Naive B cell (primary cell): ENCODE measurements around the gene OSBPL8. TPM values are rescaled to one million over a fixed set of nuclear protein-coding genes. Genes with fewer than 3 reads are reported as not detected.
"Not testable (repeated sequence)": the region's sequence is repeated elsewhere in the genome, so short reads cannot be mapped to it uniquely, and the experiment has no call there.

Experiments used
- ATAC-seq, 2 donors: fragments of 150-1000 bp; cut with Tn5 transposase; 2 replicates each; pipeline ENCODE4 v1.10.0; 2021; ENCODE audit warnings: low read depth in 2 of 2, mild to moderate bottlenecking in 2 of 2, moderate library complexity in 2 of 2
- DNase-seq: peaks from one replicate; pipeline ENCODE4 v3.0.0; 2022
- H3K27ac Mint-ChIP-seq, 6 donors: one replicate each; pipeline ENCODE4 v1.8.0; 2020 to 2022; ENCODE audit warnings: mild to moderate bottlenecking in 6 of 6, mixed read lengths in 6 of 6, moderate library complexity in 5 of 6, inconsistent platforms in 2 of 6
- H3K27me3 Mint-ChIP-seq, 3 donors: one replicate each; pipeline ENCODE4 v1.8.0; 2021 to 2022; ENCODE audit warnings: mixed read lengths in 3 of 3, mild to moderate bottlenecking in 1 of 3
- H3K36me3 Mint-ChIP-seq, 2 donors: one replicate each; pipeline ENCODE4 v1.8.0; 2020 to 2022; ENCODE audit warnings: mixed read lengths in 2 of 2, inconsistent platforms in 1 of 2, mild to moderate bottlenecking in 1 of 2
- H3K4me1 Mint-ChIP-seq, 3 donors: one replicate each; pipeline ENCODE4 v1.8.0; 2020 to 2022; ENCODE audit warnings: mixed read lengths in 3 of 3, inconsistent platforms in 1 of 3, mild to moderate bottlenecking in 1 of 3, moderate library complexity in 1 of 3
- H3K4me3 Mint-ChIP-seq, 8 donors: one replicate each; pipeline ENCODE4 v1.8.0; 2020 to 2022; ENCODE audit warnings: mild to moderate bottlenecking in 8 of 8, mixed read lengths in 8 of 8, moderate library complexity in 8 of 8, inconsistent platforms in 2 of 8
- H3K9me3 Mint-ChIP-seq, 7 donors: one replicate each; pipeline ENCODE4 v1.8.0; 2020 to 2022; ENCODE audit warnings: mixed read lengths in 7 of 7, mild to moderate bottlenecking in 5 of 7, inconsistent platforms in 2 of 7, moderate library complexity in 1 of 7
- polyA plus RNA-seq, 6 donors: library from polyadenylated mRNA; unstranded; fragments of 300-500 nt; fragmentation: Illumina TruSeq; gene quantifications; one replicate each; pipeline ENCODE4 v1.2.3, GENCODE V29; 2021; ENCODE audit warnings: low read depth in 6 of 6

Gene OSBPL8
- polyA plus RNA-seq, 6 donors from 2014 or later: 90.1 to 140 (median 118) TPM

GRCh38 chr12:76340680-76341435, 218.7 kb downstream of the OSBPL8 start:
- DNase-seq (no peak), ATAC-seq (no peak)
- H3K9me3 Mint-ChIP-seq: no peaks in the 10 kb centered on the region
- no peak overlapping the region for H3K4me3 Mint-ChIP-seq
- H3K4me1 Mint-ChIP-seq: peaks cover 0 to 9% (median 2%) of the 10 kb centered on the region in 3 donors
- H3K27me3 Mint-ChIP-seq: peaks cover 0 to 6% (median 0%) of the 10 kb centered on the region in 3 donors
- H3K27ac Mint-ChIP-seq: no peak overlapping the region
- H3K36me3 Mint-ChIP-seq: no peaks in the 10 kb centered on the region

GRCh38 chr12:76337583-76337982, 222.0 kb downstream of the OSBPL8 start:
- DNase-seq (no peak), ATAC-seq (no peak)
- no peak overlapping the region for H3K4me3 Mint-ChIP-seq
- no peak overlapping the region for H3K27ac Mint-ChIP-seq
- H3K4me1 Mint-ChIP-seq: no peaks in the 10 kb centered on the region
- H3K36me3 Mint-ChIP-seq: no peaks in the 10 kb centered on the region
- no peaks in the 10 kb centered on the region for H3K9me3 Mint-ChIP-seq
- peaks cover 0 to 18% (median 14%) of the 10 kb centered on the region in 3 donors for H3K27me3 Mint-ChIP-seq

- peaks cover 14 to 39% (median 38%) of the 10 kb centered on the region in 3 donors for H3K27me3 Mint-ChIP-seq
- no peaks in the 10 kb centered on the region for H3K4me1 Mint-ChIP-seq
- peaks cover 0 to 5% (median 3%) of the 10 kb centered on the region in 7 donors for H3K9me3 Mint-ChIP-seq
- ATAC-seq: no peak
- no peaks in the 10 kb centered on the region for H3K36me3 Mint-ChIP-seq
- H3K4me3 Mint-ChIP-seq: no peak overlapping the region
- H3K27ac Mint-ChIP-seq: no peak overlapping the region
- DNase-seq: no peak
Observed at GRCh38 chr12:76332606-76333005, 227.0 kb downstream of the OSBPL8 start.

GRCh38 chr12:76329606-76330005, 230.0 kb downstream of the OSBPL8 start:
- Mint-ChIP-seq H3K27ac (no peak overlapping the region), H3K36me3 (no peaks in the 10 kb centered on the region), H3K4me1 (no peaks in the 10 kb centered on the region), H3K9me3 (peaks cover 0 to 12% (median 5%) of the 10 kb centered on the region in 7 donors), H3K27me3 (peaks cover 18 to 43% (median 39%) of the 10 kb centered on the region in 3 donors), H3K4me3 (no peak overlapping the region)
- ATAC-seq (no peak), DNase-seq (no peak)

- Mint-ChIP-seq H3K27me3 (peaks cover 18 to 43% (median 39%) of the 10 kb centered on the region in 3 donors), H3K9me3 (peaks cover 0 to 12% (median 5%) of the 10 kb centered on the region in 7 donors), H3K36me3 (no peaks in the 10 kb centered on the region), H3K4me1 (no peaks in the 10 kb centered on the region), H3K4me3 (no peak overlapping the region), H3K27ac (no peak overlapping the region)
- no peak for ATAC-seq
- DNase-seq: no peak
Observed at GRCh38 chr12:76329159-76329558, 230.4 kb downstream of the OSBPL8 start.

- ATAC-seq, H3K4me3 Mint-ChIP-seq, H3K4me1 Mint-ChIP-seq, DNase-seq, H3K27ac Mint-ChIP-seq, H3K36me3 Mint-ChIP-seq, H3K9me3 Mint-ChIP-seq: not testable (repeated sequence)
- peaks cover 8 to 25% (median 24%) of the 10 kb centered on the region in 3 donors for H3K27me3 Mint-ChIP-seq
Observed at GRCh38 chr12:76319595-76320319, 239.8 kb downstream of the OSBPL8 start.

- ATAC-seq (no peak), DNase-seq (no peak)
- Mint-ChIP-seq H3K36me3 (no peaks in the 10 kb centered on the region), H3K4me3 (no peak overlapping the region), H3K4me1 (no peaks in the 10 kb centered on the region), H3K27me3 (peaks cover 9 to 25% (median 24%) of the 10 kb centered on the region in 3 donors), H3K9me3 (peaks cover 0 to 3% (median 0%) of the 10 kb centered on the region in 7 donors), H3K27ac (no peak overlapping the region)
Observed at GRCh38 chr12:76318773-76319594, 240.6 kb downstream of the OSBPL8 start.

GRCh38 chr12:76317976-76318375, 241.6 kb downstream of the OSBPL8 start:
- Mint-ChIP-seq H3K27ac (no peak overlapping the region), H3K4me1 (no peaks in the 10 kb centered on the region), H3K4me3 (no peak overlapping the region), H3K27me3 (peaks cover 9 to 25% (median 24%) of the 10 kb centered on the region in 3 donors), H3K36me3 (no peaks in the 10 kb centered on the region), H3K9me3 (peaks cover 0 to 3% (median 0%) of the 10 kb centered on the region in 7 donors)
- ATAC-seq (no peak), DNase-seq (no peak)

- Mint-ChIP-seq H3K36me3 (no peaks in the 10 kb centered on the region), H3K4me1 (no peaks in the 10 kb centered on the region), H3K4me3 (no peak overlapping the region), H3K27me3 (peaks cover 9 to 30% (median 22%) of the 10 kb centered on the region in 3 donors), H3K9me3 (peaks cover 0 to 1% (median 0%) of the 10 kb centered on the region in 7 donors), H3K27ac (no peak overlapping the region)
- DNase-seq (no peak), ATAC-seq (no peak)
Observed at GRCh38 chr12:76316468-76316867, 243.1 kb downstream of the OSBPL8 start.

GRCh38 chr12:76313299-76313698, 246.3 kb downstream of the OSBPL8 start:
- ATAC-seq (no peak), DNase-seq (no peak)
- peaks cover 15 to 33% (median 24%) of the 10 kb centered on the region in 3 donors for H3K27me3 Mint-ChIP-seq
- peaks cover 0 to 1% (median 0%) of the 10 kb centered on the region in 7 donors for H3K9me3 Mint-ChIP-seq
- H3K4me3 Mint-ChIP-seq: no peak overlapping the region
- no peak overlapping the region for H3K27ac Mint-ChIP-seq
- H3K36me3 Mint-ChIP-seq: no peaks in the 10 kb centered on the region
- H3K4me1 Mint-ChIP-seq: no peaks in the 10 kb centered on the region

- no peak overlapping the region for H3K27ac Mint-ChIP-seq
Observed at GRCh38 chr12:76312315-76312714, 247.3 kb downstream of the OSBPL8 start.

GRCh38 chr12:76311796-76312195, 247.8 kb downstream of the OSBPL8 start:
- H3K4me1 Mint-ChIP-seq: no peaks in the 10 kb centered on the region
- H3K27me3 Mint-ChIP-seq: peaks cover 21 to 46% (median 32%) of the 10 kb centered on the region in 3 donors
- no peak overlapping the region for H3K27ac Mint-ChIP-seq
- DNase-seq (no peak), ATAC-seq (no peak)
- H3K9me3 Mint-ChIP-seq: peaks cover 0 to 1% (median 0%) of the 10 kb centered on the region in 7 donors
- H3K36me3 Mint-ChIP-seq: no peaks in the 10 kb centered on the region
- no peak overlapping the region for H3K4me3 Mint-ChIP-seq

More at GRCh38 chr12:76312315-76312714, 247.3 kb downstream of the OSBPL8 start:
- ATAC-seq (no peak), DNase-seq (no peak)
- Mint-ChIP-seq H3K27me3 (peaks cover 15 to 40% (median 30%) of the 10 kb centered on the region in 3 donors), H3K9me3 (peaks cover 0 to 1% (median 0%) of the 10 kb centered on the region in 7 donors), H3K4me1 (no peaks in the 10 kb centered on the region), H3K4me3 (no peak overlapping the region), H3K36me3 (no peaks in the 10 kb centered on the region)

- H3K9me3 Mint-ChIP-seq: peaks cover 0 to 2% (median 0%) of the 10 kb centered on the region in 7 donors
- ATAC-seq (no peak), DNase-seq (no peak)
- H3K36me3 Mint-ChIP-seq: no peaks in the 10 kb centered on the region
- no peak overlapping the region for H3K4me3 Mint-ChIP-seq
- peaks cover 28 to 40% (median 34%) of the 10 kb centered on the region in 3 donors for H3K27me3 Mint-ChIP-seq
- no peak overlapping the region for H3K27ac Mint-ChIP-seq
- no peaks in the 10 kb centered on the region for H3K4me1 Mint-ChIP-seq
Observed at GRCh38 chr12:76310110-76310509, 249.5 kb downstream of the OSBPL8 start.
